Astrocyte (in vitro differentiated cells and primary cell): ENCODE data around the gene GPR34. TPM values are rescaled to one million over a fixed set of nuclear protein-coding genes. Genes with fewer than 3 reads are reported as not detected.
"Not testable (repeated sequence)": the region's sequence is repeated elsewhere in the genome, so short reads cannot be mapped to it uniquely, and the experiment has no call there.

Experiments
- DNase-seq: peaks from one replicate; pipeline ENCODE4 v3.0.0-alpha.2; 2010; ENCODE audit warnings: low read depth
- FAIRE-seq: peaks from 2 replicates; lab custom pipeline; 2011; peaks lifted over from hg19 to GRCh38; lab: Jason Lieb, UNC
- H2AFZ ChIP-seq: 2 replicates; pipeline ENCODE4 v1.6.0; 2012; ENCODE audit warnings: low read depth, low read length, inconsistent platforms
- H3K27ac ChIP-seq: 2 replicates; pipeline ENCODE4 v1.5.1; 2011; ENCODE audit warnings: low read depth, low read length, inconsistent platforms
- H3K27me3 ChIP-seq: 2 replicates; pipeline ENCODE4 v1.6.0; 2011; ENCODE audit warnings: low read length, inconsistent platforms; ENCODE audit not compliant: insufficient read depth
- H3K36me3 ChIP-seq: 2 replicates; pipeline ENCODE4 v1.5.1; 2011; ENCODE audit warnings: low read length, inconsistent platforms; ENCODE audit not compliant: insufficient read depth
- H3K4me1 ChIP-seq: 2 replicates; pipeline ENCODE4 v1.5.1; 2011; ENCODE audit warnings: low read length, inconsistent platforms; ENCODE audit not compliant: insufficient read depth
- H3K4me2 ChIP-seq: 2 replicates; pipeline ENCODE4 v1.6.0; 2012; ENCODE audit warnings: low read length, inconsistent platforms
- H3K4me3 ChIP-seq: 2 replicates; pipeline ENCODE4 v1.5.1; 2011; ENCODE audit warnings: low read depth, mild to moderate bottlenecking, low read length, inconsistent platforms; ENCODE audit not compliant: insufficient read depth
- H3K79me2 ChIP-seq: 2 replicates; pipeline ENCODE4 v1.6.0; 2012; ENCODE audit warnings: mild to moderate bottlenecking, low read length, inconsistent platforms; ENCODE audit not compliant: insufficient read depth
- H3K9ac ChIP-seq: 2 replicates; pipeline ENCODE4 v1.6.0; 2012; ENCODE audit warnings: mild to moderate bottlenecking, low read length, inconsistent platforms
- H3K9me3 ChIP-seq: 2 replicates; pipeline ENCODE4 v1.5.1; 2012; ENCODE audit warnings: low read depth, mild to moderate bottlenecking, low read length, inconsistent platforms; ENCODE audit not compliant: insufficient read depth
- H4K20me1 ChIP-seq: 2 replicates; pipeline ENCODE4 v1.6.0; 2012; ENCODE audit warnings: low read length, inconsistent platforms; ENCODE audit not compliant: insufficient read depth
- H3K27ac Mint-ChIP-seq: one replicate; pipeline ENCODE4 v1.8.0; 2021; ENCODE audit warnings: mild to moderate bottlenecking, mixed read lengths; ENCODE audit not compliant: unreplicated experiment
- H3K27me3 Mint-ChIP-seq: one replicate; pipeline ENCODE4 v1.8.0; 2021; ENCODE audit warnings: low read depth, mixed read lengths; ENCODE audit not compliant: unreplicated experiment
- H3K36me3 Mint-ChIP-seq: one replicate; pipeline ENCODE4 v1.8.0; 2021; ENCODE audit warnings: low read depth, mixed read lengths; ENCODE audit not compliant: unreplicated experiment
- H3K4me1 Mint-ChIP-seq: one replicate; pipeline ENCODE4 v1.8.0; 2021; ENCODE audit warnings: low read depth, mixed read lengths; ENCODE audit not compliant: unreplicated experiment
- H3K4me3 Mint-ChIP-seq: one replicate; pipeline ENCODE4 v1.8.0; 2021; ENCODE audit warnings: mild to moderate bottlenecking, moderate library complexity, mixed read lengths; ENCODE audit not compliant: unreplicated experiment
- H3K9me3 Mint-ChIP-seq: one replicate; pipeline ENCODE4 v1.8.0; 2021; ENCODE audit warnings: mild to moderate bottlenecking, mixed read lengths; ENCODE audit not compliant: unreplicated experiment
- EZH2 ChIP-seq: IDR thresholded peaks from 2 replicates; pipeline ENCODE4 v1.6.1; 2012; ENCODE audit warnings: mild to moderate bottlenecking, low read length, inconsistent platforms; ENCODE audit not compliant: insufficient read depth
- total RNA-seq: library from RNA; stranded (reverse); gene quantifications from 2 replicates; pipeline ENCODE4 v1.2.1, GENCODE V29; 2021
- TF ChIP-seq, protein P1 (sequence below): IDR thresholded peaks from 2 replicates; pipeline ENCODE4 v1.5.1; 2011; ENCODE audit warnings: low read depth, mild to moderate bottlenecking, inconsistent platforms, low read length, moderate library complexity; ENCODE audit not compliant: insufficient read depth

Gene GPR34
- total RNA-seq, 1 donor from 2014 or later = not detected

DNA sequence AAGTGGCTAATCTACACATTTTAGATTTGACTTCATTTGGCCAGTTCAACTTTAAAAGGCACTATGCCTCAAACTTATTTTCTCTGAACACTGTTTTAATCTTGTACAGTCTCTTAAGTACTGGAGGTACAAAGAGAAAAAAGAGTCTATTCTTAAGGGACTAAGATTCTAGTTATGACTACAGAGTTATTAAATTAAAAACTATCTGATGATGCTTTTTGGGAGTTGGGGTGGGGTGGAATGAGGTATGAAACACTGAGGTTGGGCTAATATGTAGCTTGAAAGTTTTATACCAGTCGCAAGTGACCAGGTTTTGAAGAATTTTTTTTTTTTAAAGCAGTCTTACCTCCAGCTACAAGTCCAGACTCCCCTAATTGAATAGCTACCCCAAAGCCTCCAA, 17.7 kb upstream of the GPR34 start:
- no peaks in the 10 kb centered on the region for H3K9me3 Mint-ChIP-seq
- no peak for TF ChIP-seq EZH2
- TF ChIP-seq, protein P1, sequence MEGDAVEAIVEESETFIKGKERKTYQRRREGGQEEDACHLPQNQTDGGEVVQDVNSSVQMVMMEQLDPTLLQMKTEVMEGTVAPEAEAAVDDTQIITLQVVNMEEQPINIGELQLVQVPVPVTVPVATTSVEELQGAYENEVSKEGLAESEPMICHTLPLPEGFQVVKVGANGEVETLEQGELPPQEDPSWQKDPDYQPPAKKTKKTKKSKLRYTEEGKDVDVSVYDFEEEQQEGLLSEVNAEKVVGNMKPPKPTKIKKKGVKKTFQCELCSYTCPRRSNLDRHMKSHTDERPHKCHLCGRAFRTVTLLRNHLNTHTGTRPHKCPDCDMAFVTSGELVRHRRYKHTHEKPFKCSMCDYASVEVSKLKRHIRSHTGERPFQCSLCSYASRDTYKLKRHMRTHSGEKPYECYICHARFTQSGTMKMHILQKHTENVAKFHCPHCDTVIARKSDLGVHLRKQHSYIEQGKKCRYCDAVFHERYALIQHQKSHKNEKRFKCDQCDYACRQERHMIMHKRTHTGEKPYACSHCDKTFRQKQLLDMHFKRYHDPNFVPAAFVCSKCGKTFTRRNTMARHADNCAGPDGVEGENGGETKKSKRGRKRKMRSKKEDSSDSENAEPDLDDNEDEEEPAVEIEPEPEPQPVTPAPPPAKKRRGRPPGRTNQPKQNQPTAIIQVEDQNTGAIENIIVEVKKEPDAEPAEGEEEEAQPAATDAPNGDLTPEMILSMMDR = no peak
- Histone ChIP-seq H3K27me3 (no peaks in the 10 kb centered on the region), H3K79me2 (no peaks in the 10 kb centered on the region), H3K9ac (no peak overlapping the region), H3K36me3 (no peaks in the 10 kb centered on the region), H3K4me1 (no peaks in the 10 kb centered on the region), H3K9me3 (no peaks in the 10 kb centered on the region), H4K20me1 (no peaks in the 10 kb centered on the region), H2AFZ (no peak overlapping the region), H3K4me3 (no peak overlapping the region), H3K27ac (no peak overlapping the region), H3K4me2 (no peak overlapping the region)
- H3K4me3 Mint-ChIP-seq = no peak overlapping the region
- no peak overlapping the region for H3K27ac Mint-ChIP-seq
- H3K27me3 Mint-ChIP-seq = no peaks in the 10 kb centered on the region
- DNase-seq (no peak), FAIRE-seq (no peak)
- peaks cover 3% of the 10 kb centered on the region for H3K4me1 Mint-ChIP-seq
- H3K36me3 Mint-ChIP-seq = peaks cover 1% of the 10 kb centered on the region

DNA sequence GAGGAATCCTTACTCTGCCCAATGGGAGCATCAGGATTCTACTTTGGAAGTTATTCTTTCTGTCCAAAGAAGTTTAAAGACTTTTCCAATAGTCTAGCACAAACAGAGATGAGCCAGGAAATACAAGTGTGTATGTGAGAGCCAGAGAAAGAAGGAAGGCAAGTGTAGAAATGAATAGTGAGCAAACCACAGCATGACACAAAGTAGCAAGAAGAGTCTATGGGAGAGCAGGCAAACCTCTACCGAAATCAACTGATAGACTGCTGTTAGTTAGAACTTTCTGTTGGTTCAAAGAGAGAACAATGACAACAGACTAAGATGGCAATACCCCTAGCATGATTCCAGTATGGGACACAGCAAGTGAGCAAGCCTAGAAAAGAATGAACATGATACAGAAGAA, 16.1 kb upstream of the GPR34 start:
- Mint-ChIP-seq H3K4me1 (peaks cover under 1% of the 10 kb centered on the region), H3K27me3 (no peaks in the 10 kb centered on the region), H3K4me3 (no peak overlapping the region), H3K9me3 (no peaks in the 10 kb centered on the region), H3K27ac (no peak overlapping the region), H3K36me3 (peaks cover 1% of the 10 kb centered on the region)
- no peak overlapping the region for H2AFZ ChIP-seq
- FAIRE-seq (peak; percentile 89), DNase-seq (no peak)
- H3K27me3 ChIP-seq = no peaks in the 10 kb centered on the region
- no peaks in the 10 kb centered on the region for H3K4me1 ChIP-seq
- H3K9ac ChIP-seq = no peak overlapping the region
- H3K79me2 ChIP-seq = no peaks in the 10 kb centered on the region
- H3K27ac ChIP-seq = no peak overlapping the region
- no peak for TF ChIP-seq EZH2
- TF ChIP-seq, protein P1 = no peak
- H3K4me2 ChIP-seq = no peak overlapping the region
- no peaks in the 10 kb centered on the region for H3K36me3 ChIP-seq
- H3K4me3 ChIP-seq = no peak overlapping the region
- H4K20me1 ChIP-seq = no peaks in the 10 kb centered on the region
- H3K9me3 ChIP-seq = no peaks in the 10 kb centered on the region

DNA sequence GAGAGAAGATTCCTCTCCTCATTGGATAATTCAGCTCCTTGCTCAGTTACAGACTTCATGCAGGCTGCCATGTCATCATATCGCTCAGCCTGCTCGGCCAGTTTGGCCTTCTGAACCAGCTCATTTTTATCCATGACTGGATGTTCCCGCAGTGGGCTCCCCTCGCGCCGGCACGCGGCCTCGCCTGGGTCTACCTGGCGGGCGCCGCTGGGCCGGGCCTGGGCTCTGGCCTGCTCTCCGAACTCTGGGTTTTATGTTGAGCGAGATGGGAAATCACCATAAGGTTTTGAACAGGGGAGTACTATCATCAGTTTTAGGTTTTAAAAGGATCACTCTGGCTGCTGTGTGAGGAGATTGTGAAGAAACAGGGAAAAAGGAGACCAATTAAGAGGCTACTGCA, 12.4 kb upstream of the GPR34 start:
- not testable (repeated sequence) for H3K36me3 Mint-ChIP-seq, H3K4me1 ChIP-seq, H2AFZ ChIP-seq, FAIRE-seq, H3K79me2 ChIP-seq, H3K27me3 ChIP-seq, H3K9me3 ChIP-seq, H3K4me1 Mint-ChIP-seq, H3K36me3 ChIP-seq, H3K9ac ChIP-seq, H3K4me3 Mint-ChIP-seq, H3K27me3 Mint-ChIP-seq, H4K20me1 ChIP-seq, H3K4me2 ChIP-seq, H3K27ac ChIP-seq, DNase-seq, H3K27ac Mint-ChIP-seq, H3K9me3 Mint-ChIP-seq, H3K4me3 ChIP-seq
